HG02938 (cell line): ENCODE results near the gene HOXA13.

ENCODE experiments used
- ATAC-seq: cut with Tn5 transposase; IDR thresholded peaks from one replicate; pipeline ENCODE4 v1.9.1; 2021; ENCODE audit warnings: mild to moderate bottlenecking, moderate library complexity; ENCODE audit not compliant: unreplicated experiment

The HOXA13 gene

GRCh38 chr7:27199849-27200760 lies at the start of gene HOXA13:
Gene HOXA13, minus strand, starts transcription at chr7:27200091. Its CDS starts 14 bp downstream, at chr7:27200077.
- no peak for ATAC-seq

- ATAC-seq: no peak
These were observed 49.2 kb upstream of the HOXA13 start for GRCh38 chr7:27248911-27249723.

- no peak for ATAC-seq
These were observed 48.5 kb upstream of the HOXA13 start for GRCh38 chr7:27248427-27248806.

GRCh38 chr7:27247452-27248426 lies 47.8 kb upstream of the HOXA13 start:
- ATAC-seq: no peak

GRCh38 chr7:27247000-27247399 lies 47.1 kb upstream of the HOXA13 start:
- no peak for ATAC-seq

GRCh38 chr7:27245798-27246691 lies 46.2 kb upstream of the HOXA13 start:
- ATAC-seq: no peak

DNA sequence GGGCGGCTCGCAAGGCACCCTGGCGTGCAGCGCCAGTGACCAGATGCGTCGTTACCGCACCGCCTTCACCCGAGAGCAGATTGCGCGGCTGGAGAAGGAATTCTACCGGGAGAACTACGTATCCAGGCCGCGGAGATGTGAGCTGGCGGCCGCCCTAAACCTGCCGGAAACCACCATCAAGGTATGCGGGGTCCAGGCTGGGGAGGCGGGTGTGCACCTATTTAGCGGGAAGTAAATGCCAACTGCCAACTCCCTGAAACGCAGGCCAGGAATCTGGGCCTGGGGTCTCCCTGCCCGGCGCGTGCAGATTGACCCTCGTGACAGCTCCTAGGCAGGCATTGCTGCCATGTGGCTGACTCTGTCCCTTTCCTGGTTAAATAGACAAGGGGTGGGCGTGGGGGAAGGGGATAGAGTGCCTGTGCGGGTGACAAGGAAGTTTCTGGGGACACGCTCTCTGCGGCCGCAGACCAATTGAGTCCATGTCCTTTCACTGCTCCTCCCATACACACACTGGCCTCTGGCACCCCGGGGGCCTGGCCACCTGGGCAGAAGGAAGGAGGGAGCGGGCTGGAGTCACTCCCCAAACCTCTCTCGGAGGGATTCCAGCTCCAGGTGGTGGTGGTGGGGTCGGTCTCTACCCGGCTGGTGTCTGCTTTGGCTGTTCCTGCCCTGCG lies 45.4 kb upstream of the HOXA13 start:
- no peak for ATAC-seq

DNA sequence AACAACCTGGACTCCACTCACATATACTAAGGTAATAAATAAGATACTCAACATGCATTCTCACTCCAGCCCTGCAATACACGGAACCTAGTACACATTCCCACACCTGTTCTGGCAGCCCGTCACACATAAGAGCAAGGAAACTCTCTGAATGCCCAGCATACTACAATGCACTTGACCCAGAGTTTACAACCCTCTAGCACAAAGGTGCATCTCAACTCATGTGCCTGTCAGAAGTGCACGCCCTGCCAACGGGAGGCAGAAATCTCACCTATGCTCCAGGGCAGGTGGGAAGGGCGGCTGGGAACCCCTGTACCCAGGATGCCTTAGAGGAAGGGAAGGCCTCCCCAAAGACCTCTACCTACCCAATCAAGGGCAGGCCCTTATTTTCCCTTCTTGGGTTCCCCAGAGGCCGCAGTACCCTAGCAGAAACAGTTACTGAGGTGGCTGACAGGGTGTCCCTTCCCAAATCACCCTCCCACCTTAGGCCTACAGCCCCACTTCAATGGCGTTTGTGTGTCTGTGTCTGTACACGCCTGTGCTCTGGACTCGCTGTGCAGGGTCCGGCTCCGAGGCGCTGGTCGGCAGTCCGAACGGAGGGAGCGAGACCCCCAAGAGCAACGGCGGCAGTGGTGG lies 44.7 kb upstream of the HOXA13 start:
- no peak for ATAC-seq

GRCh38 chr7:27243340-27244163 lies 43.7 kb upstream of the HOXA13 start:
- ATAC-seq: no peak

- no peak for ATAC-seq
These were observed 42.9 kb upstream of the HOXA13 start, which contains the start of gene EVX1 for GRCh38 chr7:27242555-27243339. Gene EVX1, plus strand, starts transcription at chr7:27242802. Its CDS starts 229 bp downstream, at chr7:27243031.

DNA sequence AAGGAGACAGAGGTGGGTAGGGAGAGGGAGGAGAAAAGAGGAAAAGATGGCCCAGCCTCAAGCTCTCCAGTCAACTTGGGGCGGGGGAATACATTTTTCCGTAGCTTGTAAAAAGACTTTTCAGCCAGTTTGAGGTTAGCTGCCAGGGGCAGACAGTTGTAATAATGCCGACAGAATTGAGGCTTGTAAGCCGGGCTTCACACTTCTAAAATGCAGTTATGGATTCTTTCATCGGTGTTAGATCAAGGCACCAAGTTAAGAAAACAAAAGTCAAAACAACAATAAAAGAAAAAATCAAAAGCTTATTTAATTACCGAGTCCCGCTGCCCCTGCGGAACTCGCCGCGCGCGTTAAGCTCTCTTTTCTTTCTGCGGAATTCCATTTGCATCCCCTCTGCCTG lies 42.3 kb upstream of the HOXA13 start:
- no peak for ATAC-seq

DNA sequence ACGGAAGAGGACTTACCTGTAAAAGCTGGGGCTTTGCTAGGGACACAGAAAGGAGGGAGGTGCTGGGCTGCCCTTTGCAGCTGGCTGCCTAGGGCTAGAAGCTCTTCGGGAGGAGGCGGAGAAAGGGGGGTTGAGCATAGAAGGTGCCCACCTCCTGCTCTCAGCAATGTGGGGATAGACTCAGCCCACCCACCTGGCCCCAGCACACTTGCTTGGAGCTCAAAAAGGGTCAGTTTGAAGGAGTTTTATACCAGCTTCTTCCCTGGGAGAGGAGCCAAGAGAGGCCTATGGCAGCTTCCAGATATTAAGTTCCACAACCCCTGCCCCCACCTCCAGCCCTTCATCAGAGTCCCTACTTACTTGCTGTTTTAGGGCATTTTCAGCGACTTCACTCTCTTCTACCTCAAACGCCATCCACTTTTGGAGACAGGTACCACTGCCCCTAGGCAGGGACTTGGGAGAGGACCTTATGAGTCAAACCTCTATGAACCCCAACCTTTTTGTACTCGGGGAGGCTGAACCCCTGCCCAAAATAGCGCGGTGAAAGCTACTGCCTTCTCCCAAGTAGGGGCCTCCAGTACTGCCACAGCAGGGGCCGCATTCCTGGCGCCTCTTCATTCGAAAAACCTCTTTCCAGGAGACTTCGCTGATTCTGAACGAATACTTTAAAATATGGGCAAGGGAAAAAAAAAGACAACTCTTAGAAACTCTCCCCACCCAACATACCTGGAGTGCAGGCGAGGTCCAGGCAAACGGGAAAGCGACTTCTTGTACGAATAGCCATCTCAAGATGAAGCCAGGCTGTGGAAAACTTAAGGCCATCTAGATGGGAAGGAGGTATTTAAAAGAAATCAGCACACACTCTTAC lies 41.5 kb upstream of the HOXA13 start:
- ATAC-seq: no peak

DNA sequence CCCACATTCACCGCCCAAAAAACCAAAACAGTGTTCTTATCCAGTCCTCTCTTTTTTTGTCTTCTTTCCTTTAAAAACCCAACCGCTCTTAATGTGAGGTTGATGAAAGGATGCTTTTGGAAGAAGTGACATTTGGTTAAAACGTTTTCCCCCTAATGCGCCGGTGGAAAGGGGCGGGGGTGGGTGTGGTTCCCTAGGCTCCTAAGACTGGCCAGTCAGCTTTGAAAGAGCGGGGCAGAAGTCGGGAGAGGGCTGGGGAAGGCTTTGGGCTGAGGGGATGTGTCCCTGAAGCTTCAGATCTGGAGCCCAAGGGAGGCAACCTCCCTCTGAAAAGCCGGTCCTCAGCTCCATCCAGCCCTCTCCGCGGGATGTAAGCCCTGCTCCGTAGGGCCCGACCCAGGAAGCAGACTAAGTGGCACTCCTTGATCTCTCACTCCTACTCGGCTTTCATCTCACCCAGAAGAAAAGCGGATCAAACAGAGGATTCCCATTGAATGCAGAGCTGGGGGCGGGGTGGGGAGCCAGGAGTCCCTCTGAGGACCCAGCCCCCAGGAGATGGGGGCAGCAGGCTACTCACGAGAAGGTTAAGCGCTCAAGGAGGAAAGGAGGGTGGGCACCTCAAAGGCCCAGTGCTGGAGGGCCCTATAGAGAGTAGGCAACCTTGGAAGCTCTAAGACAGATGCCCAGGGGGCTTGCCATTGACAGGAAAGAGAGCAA lies 40.3 kb upstream of the HOXA13 start:
- ATAC-seq: no peak

- ATAC-seq: no peak
These were observed 39.6 kb upstream of the HOXA13 start for GRCh38 chr7:27239387-27240014.

GRCh38 chr7:27238979-27239386 lies 39.1 kb upstream of the HOXA13 start:
- ATAC-seq: no peak
